Mesendoderm (in vitro differentiated cells): ENCODE measurements around the gene A1BG. TPM values are rescaled to one million over a fixed set of nuclear protein-coding genes. Genes with fewer than 3 reads are reported as not detected.

Experiments used
- DNase-seq: peaks from one replicate; pipeline ENCODE4 v3.0.0; 2013
- H2AK5ac ChIP-seq: 2 replicates; pipeline ENCODE4 v1.6.1; 2013; ENCODE audit warnings: low read length, inconsistent platforms
- H2BK120ac ChIP-seq: 2 replicates; pipeline ENCODE4 v1.6.1; 2013; ENCODE audit warnings: low read depth, mild to moderate bottlenecking, low read length, moderate library complexity, mixed read lengths
- H2BK15ac ChIP-seq: replicated peaks from 2 replicates; pipeline ENCODE4 v1.6.1; 2013; ENCODE audit warnings: low read depth, mild to moderate bottlenecking, moderate library complexity
- H2BK5ac ChIP-seq: 2 replicates; pipeline ENCODE4 v1.6.1; 2013; ENCODE audit warnings: low read length, inconsistent platforms
- H3K18ac ChIP-seq: 2 replicates; pipeline ENCODE4 v1.6.1; 2013; ENCODE audit warnings: mild to moderate bottlenecking, low read length, mixed read lengths
- H3K23ac ChIP-seq: one replicate; pipeline ENCODE4 v1.6.1; 2013; ENCODE audit warnings: low read length
- H3K27ac ChIP-seq: 2 replicates; pipeline ENCODE4 v1.5.1; 2013; ENCODE audit warnings: low read depth, mild to moderate bottlenecking, inconsistent platforms, low read length, moderate library complexity
- H3K27me3 ChIP-seq: 2 replicates; pipeline ENCODE4 v1.6.1; 2013; ENCODE audit warnings: low read length, control low read depth, mild to moderate bottlenecking, inconsistent platforms; ENCODE audit not compliant: insufficient read depth, poor library complexity
- H3K36me3 ChIP-seq: 2 replicates; pipeline ENCODE4 v1.6.1; 2013; ENCODE audit warnings: low read length, inconsistent platforms; ENCODE audit not compliant: control insufficient read depth, insufficient read depth
- H3K4ac ChIP-seq: one replicate; pipeline ENCODE4 v1.6.1; 2013; ENCODE audit warnings: low read depth, mild to moderate bottlenecking, low read length, moderate library complexity
- H3K4me1 ChIP-seq: 2 replicates; pipeline ENCODE4 v1.6.1; 2013; ENCODE audit warnings: low read depth, low read length, inconsistent platforms; ENCODE audit not compliant: control insufficient read depth
- H3K4me2 ChIP-seq: 2 replicates; pipeline ENCODE4 v1.6.1; 2013; ENCODE audit warnings: low read length
- H3K4me3 ChIP-seq: 2 replicates; pipeline ENCODE4 v1.5.1; 2013; ENCODE audit warnings: mild to moderate bottlenecking, low read length
- H3K56ac ChIP-seq: one replicate; pipeline ENCODE4 v1.6.1; 2013; ENCODE audit warnings: low read length
- H3K79me1 ChIP-seq: 2 replicates; pipeline ENCODE4 v1.6.1; 2013; ENCODE audit warnings: low read length, inconsistent platforms
- H3K79me2 ChIP-seq: 2 replicates; pipeline ENCODE4 v1.6.1; 2013; ENCODE audit warnings: mild to moderate bottlenecking, low read length; ENCODE audit not compliant: control insufficient read depth, insufficient read depth
- H3K9ac ChIP-seq: 2 replicates; pipeline ENCODE4 v1.6.1; 2013; ENCODE audit warnings: low read length, inconsistent platforms
- H4K5ac ChIP-seq: one replicate; pipeline ENCODE4 v1.6.1; 2013; ENCODE audit warnings: low read length
- H4K8ac ChIP-seq: one replicate; pipeline ENCODE4 v1.6.1; 2013; ENCODE audit warnings: low read depth, mild to moderate bottlenecking, control low read depth, low read length, moderate library complexity
- WGBS: extraction: QIAGEN DNeasy Blood & Tissue Kit; methylation state at CpG from one replicate; pipeline ENCODE4 v1.1.7; 2013; ENCODE audit warnings: low lambda C conversion rate, missing lambda C conversion rate; ENCODE audit not compliant: insufficient coverage; ENCODE audit errors: extremely low coverage; 5-methylcytosine and 5-hydroxymethylcytosine counted together
- small RNA-seq: library from polyadenylated mRNA; stranded (forward); fragments of <200 nt; extraction: miRNeasy Mini kit (QIAGEN cat#:217004); gene quantifications from one replicate; pipeline ENCODE3, GENCODE V24; 2013; ENCODE audit not compliant: insufficient read depth

The A1BG gene

DNA sequence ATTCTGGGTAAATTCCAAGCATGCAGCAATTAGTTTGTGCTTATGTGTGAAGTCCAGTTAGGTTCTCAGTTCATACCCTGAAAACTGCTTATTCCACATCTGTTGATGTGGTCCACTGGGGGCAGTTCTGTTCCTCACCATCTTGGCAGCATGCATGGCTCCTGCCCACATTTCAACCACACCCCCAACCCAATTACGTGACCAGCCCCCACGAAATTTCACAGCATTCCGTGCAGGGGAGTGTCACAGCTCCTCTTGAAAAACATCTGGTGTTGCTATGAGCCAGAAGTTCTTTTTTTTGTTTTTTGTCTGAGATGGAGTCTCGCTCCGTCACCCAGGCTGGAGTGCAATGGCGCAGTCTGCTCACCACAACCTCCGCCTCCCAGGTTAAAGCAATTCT is 57.2 kb downstream of the A1BG start:
- WGBS, result no CpG with 5 or more reads among the region's 7 CpGs
- Histone ChIP-seq H3K79me1 (peaks cover 22% of the 10 kb centered on the region), H2BK15ac (no peak overlapping the region), H2BK120ac (no peak overlapping the region), H3K9ac (no peak overlapping the region), H3K18ac (no peak overlapping the region), H4K5ac (no peak overlapping the region), H3K4ac (no peak overlapping the region), H3K27me3 (no peaks in the 10 kb centered on the region), H3K56ac (no peak overlapping the region), H2AK5ac (no peak overlapping the region), H3K36me3 (peaks cover 27% of the 10 kb centered on the region), H3K4me2 (no peak overlapping the region), H3K4me1 (no peaks in the 10 kb centered on the region), H3K23ac (no peak overlapping the region), H3K27ac (no peak overlapping the region), H3K4me3 (no peak overlapping the region), H2BK5ac (no peak overlapping the region), H3K79me2 (peaks cover 2% of the 10 kb centered on the region), H4K8ac (no peak overlapping the region)
- DNase-seq, result no peak

Small RNA genes lying within 50 kb of the gene (small RNA-seq; reads per million reads assigned to genes)
- not detected for gene MIR4754
- gene MIR6806, result 2.0 reads per million, percentile 16 among the genes with 10 or more reads in this experiment
- not detected for gene RNA5SP473
